ENCODE data around the gene KRTAP4-3. TPM values are rescaled to one million over a fixed set of nuclear protein-coding genes. Genes with fewer than 3 reads are reported as not detected.
A peak's percentile ranks its signal among the peaks of the same experiment; 100 is the strongest.
"Not testable (repeated sequence)": the region's sequence is repeated elsewhere in the genome, so short reads cannot be mapped to it uniquely, and the experiment has no call there.

Gene KRTAP4-3
- total RNA-seq, 1 experiment from 2014 or later: not detected

DNA sequence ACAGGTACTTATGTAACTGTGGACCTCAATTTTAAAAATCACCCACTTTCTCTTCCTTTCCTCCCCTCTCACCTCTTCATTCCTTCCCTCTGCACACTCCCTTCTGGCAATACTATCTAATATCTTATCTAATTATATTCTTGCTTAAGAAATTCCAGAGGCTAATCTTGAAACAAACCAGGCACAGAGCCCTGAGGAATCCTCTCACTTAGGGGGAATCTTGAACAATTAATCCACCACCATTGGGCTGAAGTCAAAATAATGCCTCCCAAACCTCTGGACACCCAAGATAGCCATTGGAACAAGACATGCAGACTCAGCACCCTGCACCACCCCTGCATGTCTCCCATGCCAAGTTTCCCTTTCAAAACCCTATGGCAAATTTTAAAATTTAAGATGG is 26.7 kb downstream of the KRTAP4-3 start:
- peaks cover 11% of the 10 kb centered on the region for H3K9me3 ChIP-seq (replicated peaks)
- H3K27ac ChIP-seq: no peak overlapping the region
- no peak for DNase-seq
- H3K27me3 ChIP-seq: no peaks in the 10 kb centered on the region
- H3K36me3 ChIP-seq: no peaks in the 10 kb centered on the region
- no peaks in the 10 kb centered on the region for H3K4me1 ChIP-seq
- no peak overlapping the region for H3K4me3 ChIP-seq

DNA sequence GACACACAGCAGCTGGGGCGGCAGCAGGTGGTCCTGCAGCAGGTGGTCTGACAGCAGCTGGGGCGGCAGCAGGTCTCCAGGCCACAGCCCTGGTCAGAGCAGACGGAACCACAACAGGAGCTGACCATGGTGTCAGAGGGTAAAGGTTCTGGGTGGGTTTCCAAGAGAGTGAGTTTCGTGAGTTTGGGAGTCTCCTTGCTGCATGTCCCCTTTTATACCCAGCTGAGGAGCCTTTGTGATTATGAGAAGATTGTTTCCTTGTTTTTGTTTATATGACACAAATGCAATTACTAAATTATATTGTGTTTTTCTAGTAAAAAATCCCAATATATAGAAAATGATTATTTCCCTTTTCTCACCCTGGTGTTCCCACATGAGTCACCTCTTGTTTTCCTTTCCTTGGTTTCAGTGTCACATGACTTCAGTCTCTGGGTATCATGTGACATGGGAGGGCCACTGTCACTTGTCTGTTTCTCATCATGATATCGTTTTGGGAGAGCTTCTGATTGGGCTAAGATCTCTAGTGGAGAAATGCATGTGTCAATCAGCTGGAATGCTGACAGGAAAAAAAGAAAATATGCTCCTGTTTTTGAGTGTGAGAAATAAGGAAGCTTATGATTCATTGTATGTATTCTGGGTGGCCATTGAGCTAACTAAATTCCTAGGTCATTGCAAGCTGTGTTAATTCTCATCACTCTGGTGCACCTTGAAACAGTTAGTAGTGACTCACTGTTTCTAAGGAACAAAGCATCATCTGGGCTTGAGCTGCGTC is 27.5 kb downstream of the KRTAP4-3 start, which contains the start of gene KRTAP4-6:
Gene KRTAP4-6, minus strand, starts transcription at position 185 of the 772 bp plus-strand sequence. Its CDS starts 57 bp downstream, at position 128.
- H3K36me3 ChIP-seq: no peaks in the 10 kb centered on the region
- peak in 1 of 2 experiments; percentile 11 for DNase-seq

GRCh38 chr17:41139865-41140264 is 28.2 kb downstream of the KRTAP4-3 start:
- not testable (repeated sequence) for H3K27me3 ChIP-seq, H3K4me3 ChIP-seq, H3K36me3 ChIP-seq, H3K4me1 ChIP-seq
- peaks cover 11% of the 10 kb centered on the region for H3K9me3 ChIP-seq (replicated peaks)
- peak; percentile 63 to 70 for DNase-seq
- H3K27ac ChIP-seq: peak overlapping the region; percentile 23; the same call in 1 of the 2 replicates

More for the DNA sequence above, 27.5 kb downstream of the KRTAP4-3 start, which contains the start of gene KRTAP4-6:
- no peaks in the 10 kb centered on the region for H3K4me1 ChIP-seq
- peaks cover 11% of the 10 kb centered on the region for H3K9me3 ChIP-seq (replicated peaks)
- H3K27me3 ChIP-seq: no peaks in the 10 kb centered on the region
- no peak within 1 kb of the TSS for H3K4me3 ChIP-seq
- H3K27ac ChIP-seq: peak within 1 kb of the TSS; percentile 23; the same call in 1 of the 2 replicates

DNA sequence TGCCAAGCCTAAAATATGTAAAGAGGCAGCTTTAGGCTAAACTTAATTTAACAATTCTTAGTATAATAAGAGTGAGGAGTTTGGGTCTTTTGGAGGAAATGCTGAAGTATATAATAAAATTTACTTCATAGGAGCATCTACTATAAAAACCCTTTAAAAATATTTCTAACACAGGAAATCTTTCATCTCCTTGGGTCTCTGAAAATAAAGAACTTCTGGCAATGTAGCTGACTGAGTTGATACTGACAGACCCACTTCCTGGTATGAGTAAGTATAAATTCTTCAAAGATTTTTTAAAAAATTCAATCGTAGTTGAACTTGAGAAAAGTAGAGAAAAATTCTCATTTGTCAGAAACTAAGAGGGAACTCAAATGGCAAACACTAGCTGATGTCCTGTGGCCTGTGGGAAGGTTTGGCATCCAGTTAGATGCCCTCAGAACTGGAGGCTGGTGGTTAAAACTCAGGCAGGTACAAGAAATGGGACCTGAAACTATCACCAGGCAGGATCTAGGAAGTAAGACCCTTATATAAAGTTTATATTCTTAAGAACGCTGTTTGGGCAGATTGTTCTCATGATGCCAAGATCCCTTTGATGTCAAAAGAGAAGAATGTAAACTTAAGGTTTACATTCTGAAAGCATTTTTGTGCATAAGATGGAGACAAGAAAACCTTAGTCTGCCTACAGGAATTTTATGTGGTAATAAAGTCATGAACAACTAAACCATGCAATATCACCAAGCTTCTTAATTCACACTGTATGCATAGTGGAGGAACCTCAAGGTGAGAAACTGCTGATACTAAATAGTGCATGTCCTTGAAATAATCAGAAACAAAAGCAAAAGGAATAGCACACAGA is 33.9 kb downstream of the KRTAP4-3 start:
- Histone ChIP-seq H3K4me1 (no peaks in the 10 kb centered on the region), H3K9me3 (replicated peaks) (no peaks in the 10 kb centered on the region; the same call in 1 of the 2 replicates), H3K27ac (no peak overlapping the region), H3K36me3 (no peaks in the 10 kb centered on the region), H3K4me3 (no peak overlapping the region), H3K27me3 (no peaks in the 10 kb centered on the region)
- DNase-seq: no peak

- Histone ChIP-seq H3K4me1 (no peaks in the 10 kb centered on the region), H3K9me3 (replicated peaks) (no peaks in the 10 kb centered on the region; the same call in 1 of the 2 replicates), H3K27ac (no peak overlapping the region), H3K27me3 (no peaks in the 10 kb centered on the region), H3K36me3 (no peaks in the 10 kb centered on the region), H3K4me3 (no peak overlapping the region)
- DNase-seq: no peak
These were observed 36.0 kb downstream of the KRTAP4-3 start for GRCh38 chr17:41131979-41132378.

- H3K4me3 ChIP-seq: no peak overlapping the region
- no peaks in the 10 kb centered on the region for H3K4me1 ChIP-seq
- no peak overlapping the region for H3K27ac ChIP-seq
- H3K36me3 ChIP-seq: no peaks in the 10 kb centered on the region
- DNase-seq: no peak
- peaks cover 4% of the 10 kb centered on the region for H3K9me3 ChIP-seq (replicated peaks)
- H3K27me3 ChIP-seq: no peaks in the 10 kb centered on the region
These were observed 40.6 kb downstream of the KRTAP4-3 start for GRCh38 chr17:41127371-41127770.

DNA sequence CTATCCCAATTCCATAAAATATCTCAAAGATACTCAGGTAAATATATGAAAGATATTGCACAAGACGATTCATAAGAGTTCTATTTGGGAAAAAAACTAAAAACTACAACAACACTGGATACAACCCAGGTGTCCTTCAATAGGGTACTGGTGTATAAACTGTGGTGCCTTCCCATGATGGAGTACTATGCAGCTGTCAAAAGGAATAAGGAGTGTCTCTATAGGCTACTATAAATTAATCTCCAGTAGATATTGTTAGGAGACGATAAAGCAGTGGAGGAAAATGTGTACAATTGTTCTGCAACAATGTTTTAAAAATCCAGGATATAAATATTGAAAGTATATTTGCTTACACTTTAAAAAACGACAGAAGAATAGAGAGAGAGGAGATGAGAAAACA is 41.6 kb downstream of the KRTAP4-3 start:
- H3K27ac ChIP-seq: no peak overlapping the region
- DNase-seq: no peak
- H3K9me3 ChIP-seq (replicated peaks): peaks cover 4% of the 10 kb centered on the region
- no peaks in the 10 kb centered on the region for H3K27me3 ChIP-seq
- H3K36me3 ChIP-seq: no peaks in the 10 kb centered on the region
- H3K4me1 ChIP-seq: no peaks in the 10 kb centered on the region
- H3K4me3 ChIP-seq: no peak overlapping the region

DNA sequence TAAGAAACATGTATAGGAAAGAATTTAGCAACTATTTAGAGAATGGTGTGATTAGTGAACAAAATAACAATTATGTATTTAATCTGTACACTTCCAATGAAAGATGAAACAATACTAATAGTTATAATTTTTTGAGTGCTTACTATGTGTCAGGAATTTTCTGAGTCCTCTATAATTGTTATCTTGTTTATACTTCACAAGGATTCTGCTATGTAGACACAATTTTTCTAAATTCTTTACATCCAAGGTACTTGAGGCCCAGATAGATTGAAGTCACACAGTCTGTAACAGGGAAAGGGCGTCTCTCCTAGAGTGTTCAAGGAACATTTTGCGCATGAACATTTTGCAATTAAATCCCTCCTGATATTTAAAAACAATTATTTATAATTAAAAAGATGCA is 43.0 kb downstream of the KRTAP4-3 start:
- Histone ChIP-seq H3K27ac (no peak overlapping the region), H3K36me3 (no peaks in the 10 kb centered on the region), H3K4me3 (no peak overlapping the region), H3K4me1 (no peaks in the 10 kb centered on the region), H3K9me3 (replicated peaks) (peaks cover 4% of the 10 kb centered on the region), H3K27me3 (no peaks in the 10 kb centered on the region)
- DNase-seq: no peak

- H3K27me3 ChIP-seq; H3K9me3 ChIP-seq (replicated peaks); DNase-seq; H3K4me1 ChIP-seq; H3K4me3 ChIP-seq; H3K36me3 ChIP-seq: not testable (repeated sequence)
- H3K27ac ChIP-seq: peak within 1 kb of the TSS; percentile 20; the same call in 1 of the 2 replicates
These were observed 44.0 kb downstream of the KRTAP4-3 start, which contains the start of gene KRTAP4-12 for GRCh38 chr17:41123991-41124371. TSS of gene KRTAP4-12 (minus strand) at chr17:41124182. CDS start at chr17:41124122, 60 bp downstream.

DNA sequence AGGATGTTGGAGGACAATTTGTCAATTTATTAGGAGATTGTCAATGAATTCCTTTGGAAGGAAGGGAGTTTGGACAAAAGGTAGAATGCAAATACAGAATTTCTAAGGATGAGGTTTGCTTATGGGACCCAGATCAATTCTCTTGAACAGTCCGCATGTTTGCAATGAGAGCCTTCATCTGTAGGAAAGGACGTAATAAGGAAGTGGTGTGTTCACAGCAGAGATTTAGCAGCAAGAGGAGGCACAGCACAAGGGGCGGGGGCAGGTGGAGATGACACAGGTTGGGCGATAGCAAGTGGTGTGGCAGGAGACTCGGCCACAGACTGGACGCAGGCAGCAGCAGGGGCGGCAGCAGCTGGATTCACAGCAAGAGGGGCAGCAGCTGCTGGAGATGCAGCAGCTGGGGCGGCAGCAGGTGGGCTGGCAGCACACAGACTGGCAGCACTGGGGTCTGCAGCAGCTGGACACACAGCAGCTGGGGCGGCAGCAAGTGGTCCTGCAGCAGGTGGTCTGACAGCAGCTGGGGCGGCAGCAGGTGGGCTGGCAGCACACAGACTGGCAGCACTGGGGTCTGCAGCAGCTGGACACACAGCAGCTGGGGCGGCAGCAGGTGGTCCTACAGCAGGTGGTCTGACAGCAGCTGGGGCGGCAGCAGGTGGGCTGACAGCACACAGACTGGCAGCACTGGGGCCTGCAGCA is 44.6 kb downstream of the KRTAP4-3 start:
- H3K9me3 ChIP-seq (replicated peaks); H3K4me1 ChIP-seq; H3K4me3 ChIP-seq; H3K27me3 ChIP-seq; H3K36me3 ChIP-seq: not testable (repeated sequence)
- peak overlapping the region; percentile 20; the same call in 1 of the 2 replicates for H3K27ac ChIP-seq
- peak; percentile 47 to 49 for DNase-seq

DNA sequence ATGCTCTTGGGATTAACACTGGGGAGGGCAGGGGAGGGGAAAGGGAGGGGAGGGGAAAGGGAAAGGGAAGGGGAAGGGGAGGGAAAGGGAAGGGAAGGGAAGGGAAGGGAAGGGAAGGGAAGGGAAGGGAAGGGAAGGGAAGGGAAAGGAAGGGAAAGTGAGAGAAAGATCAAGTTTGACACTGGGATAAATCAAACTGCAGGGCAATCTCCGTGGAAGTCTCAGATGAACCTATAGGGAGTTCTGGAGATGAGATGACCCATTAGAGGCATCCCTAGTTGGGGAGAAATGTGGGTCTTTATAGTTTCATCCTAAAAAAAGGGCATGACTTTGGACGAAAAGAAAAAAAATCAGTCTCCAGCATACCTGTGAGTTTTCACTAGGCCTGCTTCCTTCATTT is 46.3 kb downstream of the KRTAP4-3 start:
- Histone ChIP-seq H3K27me3 (no peaks in the 10 kb centered on the region), H3K36me3 (no peaks in the 10 kb centered on the region), H3K4me1 (no peaks in the 10 kb centered on the region), H3K9me3 (replicated peaks) (peaks cover 4% of the 10 kb centered on the region), H3K4me3 (no peak overlapping the region), H3K27ac (no peak overlapping the region)
- no peak for DNase-seq

DNA sequence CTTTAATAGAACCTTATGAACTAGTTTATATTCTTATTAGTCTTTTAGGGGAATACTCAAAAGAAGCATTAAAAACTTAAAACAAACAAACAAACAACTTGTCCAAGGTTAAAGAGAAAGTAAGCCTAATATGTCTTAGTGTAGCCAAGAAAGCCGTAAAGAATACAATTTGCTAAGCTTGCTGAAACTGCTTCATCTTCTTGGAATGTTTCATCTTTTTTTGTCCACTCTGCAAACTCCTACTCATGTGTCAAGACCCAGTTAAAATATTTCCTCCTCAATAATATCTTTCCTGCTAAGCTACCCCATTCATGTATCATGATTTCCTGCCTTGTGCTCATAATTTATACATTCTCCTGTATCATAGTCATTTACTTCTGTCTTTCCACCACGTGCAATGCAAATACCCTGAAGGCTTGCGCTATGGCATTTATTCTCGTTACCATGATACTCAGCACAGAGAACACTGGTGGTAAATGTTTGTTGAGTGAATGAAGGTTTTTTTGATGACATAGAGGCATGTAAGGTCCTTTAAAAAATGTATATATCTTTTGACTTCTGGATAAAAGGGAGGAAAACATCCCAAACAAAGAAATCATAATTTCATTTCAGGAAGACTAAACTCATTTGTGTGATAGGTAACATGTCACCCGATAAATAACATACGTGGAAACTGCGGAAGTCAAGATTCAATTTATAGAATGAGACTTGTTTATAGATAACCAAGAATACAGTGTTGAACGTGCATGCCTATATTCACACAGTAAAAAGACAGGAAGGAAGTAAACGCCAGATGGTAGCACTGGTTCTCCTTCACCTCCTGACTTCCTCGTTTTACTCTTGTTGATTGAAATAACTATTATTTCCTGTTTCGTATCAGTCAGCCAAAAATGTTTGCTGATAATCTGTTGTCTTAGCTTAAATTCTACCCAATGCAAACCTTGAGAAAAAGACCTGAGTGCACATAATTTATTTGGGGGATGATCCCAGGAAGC is 48.0 kb downstream of the KRTAP4-3 start:
- not testable (repeated sequence) for H3K4me3 ChIP-seq; H3K27me3 ChIP-seq; H3K4me1 ChIP-seq; H3K36me3 ChIP-seq; H3K27ac ChIP-seq; DNase-seq; H3K9me3 ChIP-seq (replicated peaks)

GRCh38 chr17:41118721-41119120 is 49.3 kb downstream of the KRTAP4-3 start:
- H3K4me3 ChIP-seq: no peak overlapping the region
- H3K9me3 ChIP-seq (replicated peaks): peaks cover 4% of the 10 kb centered on the region
- H3K36me3 ChIP-seq: no peaks in the 10 kb centered on the region
- no peak overlapping the region for H3K27ac ChIP-seq
- no peak for DNase-seq
- H3K4me1 ChIP-seq: no peaks in the 10 kb centered on the region
- H3K27me3 ChIP-seq: no peaks in the 10 kb centered on the region
